Gastrocnemius medialis (tissue), 4 donors: ENCODE results near the gene BCL11B. TPM values are rescaled to one million over a fixed set of nuclear protein-coding genes. Genes with fewer than 3 reads are reported as not detected.

Source experiments
- ATAC-seq, 2 donors: fragments of 150-250 bp; one replicate each; pipeline ENCODE4 v1.9.1; 2016
- DNase-seq, 2 donors: peaks; one replicate each; pipeline ENCODE4 v3.0.0-alpha.2; 2019
- H3K27ac ChIP-seq, 4 donors: fragments of 200-600 bp; sonication (generic); 1 replicate in 1 of 4; 2 replicates in 3 of 4; pipeline ENCODE4 v1.5.1; 2016 to 2018; ENCODE audit warnings: mild to moderate bottlenecking in 2 of 4, moderate library complexity in 1 of 4
- H3K27me3 ChIP-seq, 3 donors: fragments of 200-600 bp; sonication (generic) in 2 of 3; 1 replicate in 1 of 3; 2 replicates in 2 of 3; pipeline versions ENCODE4 v1.5.1 to v1.6.0; 2016 to 2019; ENCODE audit warnings: mild to moderate bottlenecking in 1 of 3, moderate library complexity in 1 of 3
- H3K36me3 ChIP-seq, 2 donors: fragments of 200-600 bp; sonication (generic) in 1 of 2; one replicate each; pipeline ENCODE4 v1.5.1; 2017 to 2018
- H3K4me1 ChIP-seq, 2 donors: fragments of 200-600 bp; sonication (generic) in 1 of 2; one replicate each; pipeline ENCODE4 v1.5.1; 2016 to 2017; ENCODE audit warnings: mild to moderate bottlenecking in 2 of 2
- H3K4me3 ChIP-seq, 4 donors: fragments of 200-600 bp; sonication (generic) in 3 of 4; 1 replicate in 1 of 4; 2 replicates in 3 of 4; pipeline ENCODE4 v1.5.1; 2016 to 2019; ENCODE audit warnings: mild to moderate bottlenecking in 2 of 4
- H3K9me3 ChIP-seq, 3 donors: fragments of 200-600 bp; sonication (generic) in 2 of 3; 1 replicate in 1 of 3; 2 replicates in 2 of 3; pipeline ENCODE4 v1.5.1; 2016 to 2019
- CTCF ChIP-seq, 5 experiments: fragments of 450-650 bp in 3 of 5; fragments of 200-600 bp in 2 of 5; sonication (generic) in 2 of 5; IDR thresholded peaks in 4 of 5; conservative IDR thresholded peaks in 1 of 5; 1 replicate in 4 of 5; 2 replicates in 1 of 5; pipeline ENCODE4 v1.5.1; 2016 to 2019; ENCODE audit warnings: antibody characterized with exemption in 5 of 5, mild to moderate bottlenecking in 3 of 5, moderate library complexity in 3 of 5
- POLR2A ChIP-seq, 2 donors: fragments of 450-650 bp; IDR thresholded peaks; one replicate each; pipeline ENCODE4 v1.6.1; 2017; ENCODE audit warnings: antibody characterized with exemption in 2 of 2, mild to moderate bottlenecking in 2 of 2, moderate library complexity in 2 of 2
- in situ Hi-C, 4 donors: fragments of 200-750 bp; cut with MboI; loops; one replicate each; pipeline versions ENCODE4 v1.15.0 to v1.8.0; 2017; ENCODE audit warnings: low sequenced_read_pairs in 4 of 4
- intact Hi-C: fragments of 100-400 bp; cut with DNase I; formaldehyde crosslinking; loops from one replicate; pipeline ENCODE4 v1.15.1; 2023; ENCODE audit warnings: low total_unique reads
- total RNA-seq, 4 donors: library from RNA; depleted of rRNA; stranded (reverse); fragments of >200 nt; gene quantifications; one replicate each; pipeline versions ENCODE4 v1.1.0 to v1.2.3, GENCODE V29; 2016

The BCL11B gene
- total RNA-seq, 4 donors from 2014 or later: 0.05 to 0.62 (median 0.18) TPM; not detected in 1

- Histone ChIP-seq H3K36me3 (no peaks in the 10 kb centered on the region), H3K9me3 (no peaks in the 10 kb centered on the region), H3K4me1 (no peaks in the 10 kb centered on the region), H3K27ac (no peak overlapping the region), H3K4me3 (no peak overlapping the region), H3K27me3 (no peaks in the 10 kb centered on the region)
- in situ Hi-C loops (no loop called here), intact Hi-C loops (no loop called here)
- DNase-seq (no peak), ATAC-seq (no peak)
- TF ChIP-seq POLR2A (IDR thresholded peaks at IDR 0.05) (no peak), CTCF (IDR thresholded peaks at IDR 0.05 in 4 of 5, conservative IDR thresholded peaks at IDR 0.05 in 1 of 5) (no peak)
Observed at GRCh38 chr14:99171396-99171795, 100.6 kb downstream of the BCL11B start.

GRCh38 chr14:99169776-99170356 lies 102.1 kb downstream of the BCL11B start:
- Histone ChIP-seq H3K36me3 (no peaks in the 10 kb centered on the region), H3K4me3 (no peak overlapping the region), H3K9me3 (no peaks in the 10 kb centered on the region), H3K27ac (no peak overlapping the region), H3K4me1 (no peaks in the 10 kb centered on the region), H3K27me3 (no peaks in the 10 kb centered on the region)
- in situ Hi-C loops: no loop called here
- TF ChIP-seq CTCF (IDR thresholded peaks at IDR 0.05 in 4 of 5, conservative IDR thresholded peaks at IDR 0.05 in 1 of 5) (no peak), POLR2A (IDR thresholded peaks at IDR 0.05) (no peak)
- DNase-seq (no peak), ATAC-seq (no peak)
- intact Hi-C loops: no loop called here

GRCh38 chr14:99168330-99168729 lies 103.7 kb downstream of the BCL11B start:
- TF ChIP-seq POLR2A (IDR thresholded peaks at IDR 0.05) (no peak), CTCF (IDR thresholded peaks at IDR 0.05 in 4 of 5, conservative IDR thresholded peaks at IDR 0.05 in 1 of 5) (no peak)
- H3K4me1 ChIP-seq: no peaks in the 10 kb centered on the region
- in situ Hi-C loops: no loop called here
- intact Hi-C loops: no loop called here
- no peaks in the 10 kb centered on the region for H3K9me3 ChIP-seq
- no peak overlapping the region for H3K4me3 ChIP-seq
- H3K27ac ChIP-seq: no peak overlapping the region
- no peaks in the 10 kb centered on the region for H3K36me3 ChIP-seq
- H3K27me3 ChIP-seq: peaks cover 0 to 3% (median 0%) of the 10 kb centered on the region in 3 donors
- no peak for DNase-seq
- ATAC-seq: no peak

GRCh38 chr14:99166506-99166905 lies 105.5 kb downstream of the BCL11B start:
- no peak for ATAC-seq

More at GRCh38 chr14:99166506-99166905, 105.5 kb downstream of the BCL11B start:
- DNase-seq: no peak
- Histone ChIP-seq H3K4me3 (no peak overlapping the region), H3K27ac (no peak overlapping the region), H3K4me1 (no peaks in the 10 kb centered on the region), H3K36me3 (no peaks in the 10 kb centered on the region), H3K9me3 (no peaks in the 10 kb centered on the region), H3K27me3 (peaks cover 0 to 4% (median 0%) of the 10 kb centered on the region in 3 donors)
- in situ Hi-C loops: no loop called here
- intact Hi-C loops: no loop called here
- TF ChIP-seq POLR2A (IDR thresholded peaks at IDR 0.05) (no peak), CTCF (IDR thresholded peaks at IDR 0.05 in 4 of 5, conservative IDR thresholded peaks at IDR 0.05 in 1 of 5) (no peak)
